ENCODE measurements around the gene ILKAP. TPM values are rescaled to one million over a fixed set of nuclear protein-coding genes. Genes with fewer than 3 reads are reported as not detected.

Gene ILKAP
- total and polyA plus RNA-seq, 2 experiments from 2014 or later: 25.9 to 37.5 TPM

- no peak overlapping the region for H3K4me3 ChIP-seq
- DNase-seq (ENCODE audit: low spot score): no peak
- no peak for TF ChIP-seq EZH2phosphoT487 (IDR thresholded peaks at IDR 0.05; ENCODE audit: low read depth, severe bottlenecking, unreplicated experiment)
- TF ChIP-seq EZH2 (IDR thresholded peaks at IDR 0.05; ENCODE audit: borderline replicate concordance): no peak
- TF ChIP-seq CTCF (IDR thresholded peaks at IDR 0.05; ENCODE audit: poor library complexity): no peak
- no peak overlapping the region for H3K27ac ChIP-seq
- H2AFZ ChIP-seq: no peak overlapping the region
- H3K27me3 ChIP-seq: peaks cover 14% of the 10 kb centered on the region
- no peaks in the 10 kb centered on the region for H3K9me2 ChIP-seq (replicated peaks; ENCODE audit: insufficient read depth)
- peaks cover 30% of the 10 kb centered on the region for H3K4me1 ChIP-seq (ENCODE audit: insufficient read depth)
- H3K36me3 ChIP-seq (replicated peaks; ENCODE audit: insufficient read depth, low read depth): no peaks in the 10 kb centered on the region
- no peaks in the 10 kb centered on the region for H4K20me1 ChIP-seq (ENCODE audit: insufficient read depth, poor library complexity, severe bottlenecking)
- no peaks in the 10 kb centered on the region for H3K9me3 ChIP-seq (ENCODE audit: low read depth)
- H3K79me2 ChIP-seq: no peaks in the 10 kb centered on the region
- WGBS (ENCODE audit: low lambda C conversion rate, missing lambda C conversion rate): 87% methylated on average over 5 of the region's 5 CpGs
- no peak overlapping the region for H3K4me2 ChIP-seq
Measured at GRCh38 chr2:238238311-238238765, 34.8 kb upstream of the ILKAP start.

- Histone ChIP-seq H2AFZ (no peak overlapping the region), H3K4me1 (ENCODE audit: insufficient read depth) (peaks cover 23% of the 10 kb centered on the region), H3K79me2 (no peaks in the 10 kb centered on the region), H3K4me2 (no peak overlapping the region), H4K20me1 (ENCODE audit: insufficient read depth, poor library complexity, severe bottlenecking) (no peaks in the 10 kb centered on the region), H3K9me2 (replicated peaks; ENCODE audit: insufficient read depth) (no peaks in the 10 kb centered on the region), H3K36me3 (replicated peaks; ENCODE audit: insufficient read depth, low read depth) (no peaks in the 10 kb centered on the region), H3K27me3 (peaks cover 14% of the 10 kb centered on the region), H3K9me3 (ENCODE audit: low read depth) (no peaks in the 10 kb centered on the region), H3K4me3 (no peak overlapping the region), H3K27ac (no peak overlapping the region)
- TF ChIP-seq CTCF (IDR thresholded peaks at IDR 0.05; ENCODE audit: poor library complexity) (no peak), EZH2phosphoT487 (IDR thresholded peaks at IDR 0.05; ENCODE audit: low read depth, severe bottlenecking, unreplicated experiment) (no peak), EZH2 (IDR thresholded peaks at IDR 0.05; ENCODE audit: borderline replicate concordance) (no peak)
- WGBS (ENCODE audit: low lambda C conversion rate, missing lambda C conversion rate): 88% methylated on average over 10 of the region's 11 CpGs
- DNase-seq (ENCODE audit: low spot score): no peak
Measured at GRCh38 chr2:238237431-238238135, 34.1 kb upstream of the ILKAP start.

- TF ChIP-seq EZH2 (IDR thresholded peaks at IDR 0.05; ENCODE audit: borderline replicate concordance): no peak
- TF ChIP-seq CTCF (IDR thresholded peaks at IDR 0.05; ENCODE audit: poor library complexity): no peak
- TF ChIP-seq EZH2phosphoT487 (IDR thresholded peaks at IDR 0.05; ENCODE audit: low read depth, severe bottlenecking, unreplicated experiment): no peak
- no peak overlapping the region for H3K27ac ChIP-seq
- H3K9me2 ChIP-seq (replicated peaks; ENCODE audit: insufficient read depth): no peaks in the 10 kb centered on the region
- H2AFZ ChIP-seq: no peak overlapping the region
- no peak for DNase-seq (ENCODE audit: low spot score)
- no peaks in the 10 kb centered on the region for H3K36me3 ChIP-seq (replicated peaks; ENCODE audit: insufficient read depth, low read depth)
- no peak overlapping the region for H3K4me2 ChIP-seq
- 96% methylated on average over 3 of the region's 4 CpGs for WGBS (ENCODE audit: low lambda C conversion rate, missing lambda C conversion rate)
- peaks cover 14% of the 10 kb centered on the region for H3K4me1 ChIP-seq (ENCODE audit: insufficient read depth)
- H3K27me3 ChIP-seq: peaks cover 14% of the 10 kb centered on the region
- H4K20me1 ChIP-seq (ENCODE audit: insufficient read depth, poor library complexity, severe bottlenecking): no peaks in the 10 kb centered on the region
- no peak overlapping the region for H3K4me3 ChIP-seq
- H3K79me2 ChIP-seq: no peaks in the 10 kb centered on the region
- H3K9me3 ChIP-seq (ENCODE audit: low read depth): no peaks in the 10 kb centered on the region
Measured at GRCh38 chr2:238236571-238236970, 33.1 kb upstream of the ILKAP start.
